BJ (cell line): ENCODE measurements around the gene ALDH3B1. TPM values are rescaled to one million over a fixed set of nuclear protein-coding genes. Genes with fewer than 3 reads are reported as not detected.
"Not testable (repeated sequence)": the region's sequence is repeated elsewhere in the genome, so short reads cannot be mapped to it uniquely, and the experiment has no call there.

Experiments
- CTCF ChIA-PET: fragments of 350-600 bp; formaldehyde crosslinking; extraction: SDS; loops from one replicate; lab custom pipeline; 2021; ENCODE audit warnings: antibody characterized with exemption, inconsistent platforms; lab: Yijun Ruan, JAX
- POLR2A ChIA-PET: fragments of 300-600 bp; sonication (Branson Sonifier 250); formaldehyde crosslinking; extraction: SDS; loops from one replicate; lab custom pipeline; 2021; ENCODE audit warnings: antibody characterized with exemption; lab: Charles Lee
- DNase-seq: peaks from one replicate; pipeline ENCODE4 v3.0.0-alpha.2; 2011; ENCODE audit warnings: low read depth
- H3K27me3 ChIP-seq: 2 replicates; pipeline ENCODE4 v1.6.0; 2011; ENCODE audit warnings: low read length; ENCODE audit not compliant: control insufficient read depth, insufficient read depth
- H3K36me3 ChIP-seq: 2 replicates; pipeline ENCODE4 v1.5.1; 2011; ENCODE audit warnings: low read length; ENCODE audit not compliant: control insufficient read depth, insufficient read depth
- H3K4me3 ChIP-seq: 2 replicates; pipeline ENCODE4 v1.5.1; 2011; ENCODE audit warnings: low read depth, mild to moderate bottlenecking, control low read depth, low read length
- CTCF ChIP-seq: IDR thresholded peaks from 2 replicates; pipeline ENCODE4 v1.5.1; 2011; ENCODE audit warnings: low read depth, mild to moderate bottlenecking, control low read depth, inconsistent platforms, low read length, moderate library complexity; ENCODE audit not compliant: insufficient read depth
- polyA minus RNA-seq: library from RNA; depleted of rRNA, polyadenylated mRNA; stranded (reverse); fragments of >200 nt; gene quantifications from 2 replicates; pipeline ENCODE4 v1.2.3, GENCODE V29; 2011; rRNA and poly(A)+ RNA removed
- polyA plus RNA-seq: library from polyadenylated mRNA; depleted of rRNA; stranded (reverse); fragments of >200 nt; gene quantifications from 2 replicates; pipeline ENCODE4 v1.2.3, GENCODE V29; 2011; rRNA removed

ALDH3B1 gene, protein sequence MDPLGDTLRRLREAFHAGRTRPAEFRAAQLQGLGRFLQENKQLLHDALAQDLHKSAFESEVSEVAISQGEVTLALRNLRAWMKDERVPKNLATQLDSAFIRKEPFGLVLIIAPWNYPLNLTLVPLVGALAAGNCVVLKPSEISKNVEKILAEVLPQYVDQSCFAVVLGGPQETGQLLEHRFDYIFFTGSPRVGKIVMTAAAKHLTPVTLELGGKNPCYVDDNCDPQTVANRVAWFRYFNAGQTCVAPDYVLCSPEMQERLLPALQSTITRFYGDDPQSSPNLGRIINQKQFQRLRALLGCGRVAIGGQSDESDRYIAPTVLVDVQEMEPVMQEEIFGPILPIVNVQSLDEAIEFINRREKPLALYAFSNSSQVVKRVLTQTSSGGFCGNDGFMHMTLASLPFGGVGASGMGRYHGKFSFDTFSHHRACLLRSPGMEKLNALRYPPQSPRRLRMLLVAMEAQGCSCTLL
- 48.4 and 74.2 TPM in 2 replicates for polyA plus RNA-seq
- 12.8 and 17.3 TPM in 2 replicates for polyA minus RNA-seq

DNA sequence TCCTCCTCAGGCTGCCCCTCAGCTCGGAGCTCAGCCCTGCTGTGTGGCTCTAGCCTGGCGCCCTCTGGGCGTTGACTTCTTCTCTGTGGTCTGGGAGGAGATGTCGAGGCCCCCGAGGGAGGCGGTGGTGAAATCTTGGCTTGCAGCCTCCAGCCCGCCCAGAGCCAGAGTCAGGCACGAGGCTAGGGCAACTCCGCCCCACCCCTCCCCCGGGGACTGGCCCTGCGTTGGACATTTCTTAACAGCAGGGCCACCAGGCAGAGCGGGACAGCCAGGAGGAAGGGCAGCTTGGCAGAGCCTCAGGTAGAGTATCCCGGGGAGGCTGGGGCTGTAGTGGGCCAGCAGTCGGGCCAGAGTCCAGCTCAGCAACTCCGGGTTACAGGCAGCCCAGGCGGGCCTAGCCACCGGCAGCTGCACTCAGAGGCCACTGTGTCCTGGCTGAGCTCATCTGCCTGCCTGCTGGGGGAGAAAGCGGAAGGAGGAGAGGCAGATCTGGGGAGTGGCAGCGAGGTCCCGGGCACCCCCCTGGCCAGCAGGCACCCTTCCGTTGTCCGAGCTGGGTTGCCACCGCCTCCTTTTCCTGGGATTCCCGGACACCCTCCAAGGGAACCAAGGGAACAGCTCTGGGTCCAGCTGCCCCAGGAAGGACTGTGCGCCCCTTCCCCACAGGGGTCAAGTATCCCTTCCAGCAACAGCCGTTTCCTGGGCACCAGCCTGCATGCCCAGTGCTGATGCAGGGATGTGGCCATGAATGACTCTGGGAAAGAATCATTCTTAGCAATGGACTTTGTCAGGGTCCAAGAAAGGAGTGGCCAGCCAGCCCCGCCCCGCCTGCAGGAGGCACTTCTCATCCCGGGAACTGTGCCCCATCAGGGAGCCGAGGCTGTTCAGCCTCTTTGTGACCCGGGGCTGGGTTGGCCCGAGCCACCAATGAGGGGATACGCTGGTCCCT, at the start of gene ALDH3B1:
Gene ALDH3B1, plus strand, starts transcription at position 238 of the 952 bp plus-strand sequence. CDS start 4,971 bp downstream, outside the sequence.
- ChIA-PET CTCF (interaction anchor here (0.6 to 2.8 kb wide), 6 partner anchors 9 to 1367 kb away, joined by 3 to 13 read pairs (median 6); no protein-coding TSS in a partner anchor), POLR2A (interaction anchor here (0.5 to 1.1 kb wide), 2 partner anchors 24 to 32 kb away, joined by 3 to 4 read pairs; no protein-coding TSS in a partner anchor)
- peak; percentile 33 for TF ChIP-seq CTCF
- peak within 1 kb of the TSS; percentile 50 for H3K4me3 ChIP-seq
- DNase-seq, result no peak
- H3K36me3 ChIP-seq, result no peaks in the 10 kb centered on the region; the same call in 1 of the 2 replicates
- H3K27me3 ChIP-seq, result no peaks in the 10 kb centered on the region

DNA sequence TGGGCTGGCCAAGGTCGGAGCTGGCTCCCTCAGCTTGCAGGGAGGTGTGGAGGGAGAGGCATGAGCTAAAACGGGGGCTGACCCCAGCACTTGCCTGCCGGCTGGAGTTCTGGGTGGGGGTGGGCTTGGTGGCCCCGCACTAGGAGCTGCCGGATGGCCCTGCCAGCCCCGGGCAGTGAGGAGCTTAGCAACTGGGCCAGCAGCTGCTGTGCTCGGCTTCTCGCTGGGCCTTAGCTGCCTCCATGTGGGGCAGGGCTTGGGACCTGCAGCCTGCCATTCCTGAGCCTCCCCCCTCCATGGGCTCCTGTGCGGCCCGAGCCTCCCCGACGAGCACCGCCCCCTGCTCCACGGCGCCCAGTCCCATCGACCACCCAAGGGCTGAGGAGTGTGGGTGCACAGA, 46.9 kb upstream of the ALDH3B1 start:
- H3K27me3 ChIP-seq, H3K4me3 ChIP-seq, POLR2A ChIA-PET, H3K36me3 ChIP-seq, DNase-seq: not testable (repeated sequence)
- CTCF ChIA-PET, result interaction anchor here (1.0 kb wide), 1 partner anchor 8 kb away, joined by 4 read pairs; no protein-coding TSS in a partner anchor

- POLR2A ChIA-PET, H3K36me3 ChIP-seq, H3K27me3 ChIP-seq, H3K4me3 ChIP-seq, DNase-seq: not testable (repeated sequence)
- CTCF ChIA-PET, result interaction anchor here (1.0 kb wide), 1 partner anchor 8 kb away, joined by 4 read pairs; no protein-coding TSS in a partner anchor
Measured at GRCh38 chr11:67963879-67964278, 46.2 kb upstream of the ALDH3B1 start.

DNA sequence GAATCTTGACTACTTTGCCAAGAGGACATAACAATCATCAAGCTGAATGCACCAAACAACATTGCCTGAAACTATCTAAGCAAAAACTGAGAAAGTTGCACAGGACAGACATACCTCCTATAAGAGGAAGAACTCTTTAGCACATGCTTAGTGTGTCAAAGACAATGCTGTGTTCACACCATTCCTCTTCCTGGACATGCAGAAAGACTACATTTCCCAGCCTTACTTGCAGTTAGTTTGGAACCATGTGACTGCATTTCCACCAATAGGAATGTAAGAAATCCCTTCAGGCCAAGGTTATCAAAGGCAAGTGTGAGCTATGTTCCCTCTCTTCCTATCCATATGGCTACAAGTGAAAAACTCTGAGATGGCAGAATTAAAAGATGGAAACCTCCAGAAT, 45.4 kb upstream of the ALDH3B1 start:
- H3K4me3 ChIP-seq, POLR2A ChIA-PET, H3K36me3 ChIP-seq, H3K27me3 ChIP-seq, DNase-seq: not testable (repeated sequence)
- CTCF ChIA-PET, result interaction anchor here (1.6 kb wide), 1 partner anchor 9 kb away, joined by 7 read pairs; no protein-coding TSS in a partner anchor

GRCh38 chr11:67965830-67966348, 44.2 kb upstream of the ALDH3B1 start:
- H3K36me3 ChIP-seq, POLR2A ChIA-PET, H3K4me3 ChIP-seq, H3K27me3 ChIP-seq, DNase-seq: not testable (repeated sequence)
- CTCF ChIA-PET, result interaction anchor here (1.4 to 1.6 kb wide), 2 partner anchors 10 to 16 kb away, joined by 3 to 7 read pairs; no protein-coding TSS in a partner anchor

GRCh38 chr11:67974746-67975145, 35.4 kb upstream of the ALDH3B1 start:
- DNase-seq, H3K36me3 ChIP-seq, CTCF ChIA-PET, H3K27me3 ChIP-seq, POLR2A ChIA-PET, H3K4me3 ChIP-seq: not testable (repeated sequence)

DNA sequence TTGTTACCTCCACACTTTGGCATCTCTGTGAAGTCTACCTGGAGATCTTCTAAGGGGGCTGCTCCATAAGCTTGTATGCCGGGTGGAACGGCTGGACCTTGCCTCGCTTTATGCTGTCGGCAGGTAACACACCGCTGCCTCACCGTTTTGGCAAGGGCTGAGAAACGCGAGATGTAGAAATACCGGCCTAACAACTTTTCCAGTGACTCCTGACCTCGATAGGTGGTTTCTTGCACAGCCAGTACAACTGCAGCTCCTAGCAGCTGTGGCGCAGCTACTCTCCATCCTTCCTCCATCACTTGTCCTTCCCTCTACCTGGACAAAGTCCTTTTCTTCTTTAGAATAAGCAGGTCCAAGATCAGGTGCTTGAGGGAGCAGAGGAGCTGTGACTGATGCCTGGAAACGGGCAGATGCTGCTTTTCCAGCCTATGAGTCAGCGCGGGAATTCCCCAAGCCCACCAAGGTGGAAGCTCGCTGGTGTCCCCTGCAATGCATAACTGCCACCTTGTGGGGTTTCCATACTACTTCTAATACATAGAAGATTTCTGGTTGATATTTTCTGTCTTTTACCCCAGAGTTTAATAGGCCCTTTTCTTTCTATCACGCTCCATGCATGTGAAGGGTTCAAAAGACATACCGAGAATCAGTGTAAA, 31.2 kb upstream of the ALDH3B1 start:
- CTCF ChIA-PET, DNase-seq, POLR2A ChIA-PET, H3K36me3 ChIP-seq, H3K4me3 ChIP-seq, H3K27me3 ChIP-seq: not testable (repeated sequence)

DNA sequence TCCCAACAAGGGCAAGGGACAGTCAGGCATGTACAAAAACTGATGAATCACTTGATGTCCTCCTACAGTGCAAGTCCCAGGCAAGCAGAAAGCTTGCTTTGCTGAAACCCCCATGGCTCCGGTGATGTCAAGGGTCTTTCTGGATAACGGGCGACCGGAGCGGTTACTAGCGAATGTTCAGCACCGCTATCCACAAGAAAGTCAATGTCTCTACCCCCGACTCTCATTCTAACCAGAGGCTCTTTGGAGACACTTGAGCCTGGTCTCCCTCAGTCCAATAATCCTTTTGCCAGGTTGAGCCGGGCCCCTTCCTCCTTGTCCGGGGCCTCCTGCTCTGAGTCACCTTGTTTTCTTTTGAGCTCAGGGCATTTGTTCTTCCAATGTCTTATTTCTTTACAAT, 28.9 kb upstream of the ALDH3B1 start:
- DNase-seq, H3K4me3 ChIP-seq, H3K27me3 ChIP-seq, H3K36me3 ChIP-seq, POLR2A ChIA-PET: not testable (repeated sequence)
- CTCF ChIA-PET, result interaction anchor here (1.2 kb wide), 1 partner anchor 16 kb away, joined by 3 read pairs; no protein-coding TSS in a partner anchor

- CTCF ChIA-PET, result interaction anchor here (1.2 kb wide), 1 partner anchor 17 kb away, joined by 3 read pairs; no protein-coding TSS in a partner anchor
- H3K4me3 ChIP-seq, DNase-seq, POLR2A ChIA-PET, H3K36me3 ChIP-seq, H3K27me3 ChIP-seq: not testable (repeated sequence)
Measured at GRCh38 chr11:67982255-67982857, 27.8 kb upstream of the ALDH3B1 start.
